H1 (cell line): ENCODE measurements around the gene SLC6A6. TPM values are rescaled to one million over a fixed set of nuclear protein-coding genes. Genes with fewer than 3 reads are reported as not detected.

Experiments
- CTCF ChIA-PET: fragments of 300-600 bp; sonication (Branson Sonifier 250); formaldehyde crosslinking; loops from one replicate; lab custom pipeline; 2021; ENCODE audit not compliant: partially characterized antibody; lab: Charles Lee
- POLR2A ChIA-PET: fragments of 300-600 bp; sonication (Branson Sonifier 250); formaldehyde crosslinking; loops from one replicate; lab custom pipeline; 2021; ENCODE audit warnings: inconsistent platforms; ENCODE audit not compliant: partially characterized antibody; lab: Charles Lee
- DNase-seq, 2 experiments: peaks; one replicate each; pipeline versions ENCODE4 v3.0.0 to v3.0.0-alpha.2; 2010 to 2022; ENCODE audit warnings: low spot score in 2 of 2, low read depth in 1 of 2, mixed read lengths in 1 of 2
- FAIRE-seq: peaks from 2 replicates; lab custom pipeline; 2011; peaks lifted over from hg19 to GRCh38; lab: Jason Lieb, UNC
- H2AFZ ChIP-seq: 2 replicates; pipeline ENCODE4 v1.8.1; 2012; ENCODE audit warnings: low read length, inconsistent platforms
- H2AK5ac ChIP-seq: 2 replicates; pipeline ENCODE4 v1.6.1; 2013; ENCODE audit warnings: low read depth, low read length
- H2BK120ac ChIP-seq: replicated peaks from 2 replicates; pipeline ENCODE3; 2013; ENCODE audit warnings: low read depth, low read length, inconsistent platforms
- H2BK12ac ChIP-seq: 2 replicates; pipeline ENCODE4 v1.6.1; 2013; ENCODE audit warnings: low read depth, low read length
- H2BK15ac ChIP-seq: 2 replicates; pipeline ENCODE4 v1.6.1; 2013; ENCODE audit warnings: low read length
- H2BK20ac ChIP-seq: 2 replicates; pipeline ENCODE4 v1.6.1; 2013; ENCODE audit warnings: low read length
- H2BK5ac ChIP-seq: 2 replicates; pipeline ENCODE4 v1.6.1; 2013; ENCODE audit warnings: low read depth, low read length
- H3K14ac ChIP-seq: 2 replicates; pipeline ENCODE4 v1.6.1; 2013; ENCODE audit warnings: inconsistent platforms; ENCODE audit not compliant: insufficient read length
- H3K18ac ChIP-seq: 2 replicates; pipeline ENCODE4 v1.6.1; 2013; ENCODE audit warnings: low read length; ENCODE audit errors: extremely low read depth
- H3K23ac ChIP-seq: 2 replicates; pipeline ENCODE4 v1.6.1; 2013; ENCODE audit warnings: inconsistent platforms; ENCODE audit not compliant: insufficient read length
- H3K23me2 ChIP-seq: 2 replicates; pipeline ENCODE4 v1.6.1; 2013; ENCODE audit warnings: low read depth, low read length
- H3K27ac ChIP-seq: 2 replicates; pipeline ENCODE4 v1.6.1; 2011; ENCODE audit warnings: low read depth, low read length, inconsistent platforms
- H3K27me3 ChIP-seq, 4 experiments: replicated peaks in 1 of 4; 1 replicate in 1 of 4; 2 replicates in 3 of 4; pipeline versions ENCODE4 v1.6.1 to v1.8.1; 2011 to 2013; ENCODE audit warnings: low read length in 3 of 4, mild to moderate bottlenecking in 3 of 4, inconsistent platforms in 2 of 4, mixed read lengths in 2 of 4, moderate library complexity in 1 of 4; ENCODE audit not compliant: control insufficient read depth in 3 of 4, insufficient read depth in 3 of 4; ENCODE audit errors: extremely low read depth in 1 of 4
- H3K36me3 ChIP-seq, 4 experiments: 2 replicates each; pipeline versions ENCODE4 v1.6.1 to v1.8.1; 2011 to 2013; ENCODE audit warnings: mild to moderate bottlenecking in 4 of 4, low read length in 3 of 4, moderate library complexity in 2 of 4, control low read depth in 1 of 4, inconsistent platforms in 1 of 4; ENCODE audit not compliant: insufficient read depth in 4 of 4, control insufficient read depth in 2 of 4
- H3K4ac ChIP-seq: replicated peaks from 2 replicates; pipeline ENCODE3; 2013; ENCODE audit warnings: low read length, low read depth, mixed read lengths, inconsistent platforms; ENCODE audit not compliant: insufficient read length
- H3K4me1 ChIP-seq, 4 experiments: replicated peaks in 1 of 4; 1 replicate in 1 of 4; 2 replicates in 3 of 4; pipeline versions ENCODE4 v1.6.1 to v1.8.1; 2011 to 2013; ENCODE audit warnings: low read length in 3 of 4, inconsistent platforms in 2 of 4, mixed read lengths in 1 of 4; ENCODE audit not compliant: insufficient read depth in 4 of 4, control insufficient read depth in 3 of 4
- H3K4me2 ChIP-seq, 2 experiments: 2 replicates each; pipeline versions ENCODE4 v1.6.1 to v1.8.1; 2011 to 2013; ENCODE audit warnings: low read depth in 2 of 2, low read length in 2 of 2, control low read depth in 1 of 2, inconsistent platforms in 1 of 2, mild to moderate bottlenecking in 1 of 2; ENCODE audit not compliant: insufficient read depth in 1 of 2
- H3K4me3 ChIP-seq, 4 experiments: fragments of 200-600, 300-600 bp in 1 of 4; sonication (generic), shearing (Covaris generic), sonication (Bioruptor Twin) in 1 of 4; 2 replicates each; pipeline versions ENCODE4 v1.5.1 to v1.8.1; 2011 to 2016; ENCODE audit warnings: low read length in 4 of 4, low read depth in 3 of 4, control low read depth in 2 of 4, inconsistent platforms in 2 of 4, mild to moderate bottlenecking in 2 of 4, mixed read lengths in 1 of 4, moderate library complexity in 1 of 4; ENCODE audit not compliant: insufficient read depth in 2 of 4; ENCODE audit errors: extremely low read depth in 1 of 4
- H3K56ac ChIP-seq: replicated peaks from 2 replicates; pipeline ENCODE3; 2013; ENCODE audit warnings: low read depth, mild to moderate bottlenecking, mixed read lengths, low read length, inconsistent platforms; ENCODE audit not compliant: insufficient read length
- H3K79me1 ChIP-seq: 2 replicates; pipeline ENCODE4 v1.6.1; 2013; ENCODE audit warnings: low read depth, low read length, control low read depth
- H3K79me2 ChIP-seq, 2 experiments: 2 replicates each; pipeline versions ENCODE4 v1.6.1 to v1.8.1; 2012 to 2013; ENCODE audit warnings: low read length in 2 of 2, mild to moderate bottlenecking in 2 of 2, inconsistent platforms in 1 of 2; ENCODE audit not compliant: insufficient read depth in 2 of 2, control insufficient read depth in 1 of 2
- H3K9ac ChIP-seq, 4 experiments: replicated peaks in 1 of 4; 1 replicate in 1 of 4; 2 replicates in 3 of 4; pipeline versions ENCODE4 v1.6.1 to v1.8.1; 2011 to 2013; ENCODE audit warnings: low read depth in 3 of 4, low read length in 3 of 4, control low read depth in 2 of 4, mild to moderate bottlenecking in 2 of 4, moderate library complexity in 2 of 4, inconsistent platforms in 1 of 4; ENCODE audit errors: extremely low read depth in 1 of 4
- H3K9me3 ChIP-seq, 2 experiments: 2 replicates each; pipeline versions ENCODE4 v1.6.1 to v1.8.1; 2012 to 2013; ENCODE audit warnings: mild to moderate bottlenecking in 2 of 2, moderate library complexity in 2 of 2, control low read depth in 1 of 2, inconsistent platforms in 1 of 2, low read depth in 1 of 2, low read length in 1 of 2, mixed read lengths in 1 of 2; ENCODE audit not compliant: insufficient read depth in 2 of 2
- H4K20me1 ChIP-seq, 2 experiments: replicated peaks in 1 of 2; 2 replicates each; pipeline versions ENCODE3 to v1.8.1; 2011 to 2013; ENCODE audit warnings: inconsistent platforms in 2 of 2, low read length in 2 of 2, mild to moderate bottlenecking in 1 of 2; ENCODE audit not compliant: insufficient read depth in 2 of 2, control insufficient read depth in 1 of 2
- H4K5ac ChIP-seq: 2 replicates; pipeline ENCODE4 v1.6.1; 2013; ENCODE audit warnings: low read length, low read depth, mixed read lengths, inconsistent platforms; ENCODE audit not compliant: insufficient read length
- H4K8ac ChIP-seq: 2 replicates; pipeline ENCODE4 v1.8.0; 2013; ENCODE audit warnings: mild to moderate bottlenecking, moderate library complexity, low read length, inconsistent platforms; ENCODE audit not compliant: insufficient read depth; ENCODE audit errors: extremely low read depth
- H4K91ac ChIP-seq: replicated peaks from 2 replicates; pipeline ENCODE3; 2013; ENCODE audit warnings: low read length, mixed read lengths, inconsistent platforms; ENCODE audit not compliant: insufficient read length
- EZH2 ChIP-seq: fragments of 200-600 bp; sonication (generic); IDR thresholded peaks from 2 replicates; pipeline ENCODE4 v1.7.1; 2012; ENCODE audit warnings: low read depth, mild to moderate bottlenecking, moderate library complexity, low read length, inconsistent platforms; ENCODE audit not compliant: severe bottlenecking
- FOSL1 ChIP-seq: IDR thresholded peaks from 2 replicates; pipeline ENCODE4 v1.6.1; 2011; ENCODE audit warnings: mild to moderate bottlenecking, low read depth, low read length, moderate library complexity; ENCODE audit not compliant: insufficient read depth
- SUZ12 ChIP-seq: fragments of 200-600 bp; sonication (generic); IDR thresholded peaks from 2 replicates; pipeline ENCODE4 v1.6.1; 2012; ENCODE audit warnings: mild to moderate bottlenecking, inconsistent platforms, low read length, moderate library complexity, mixed read lengths
- WGBS, 2 experiments: shearing (Covaris generic) in 1 of 2; methylation state at CpG; one replicate each; pipeline versions ENCODE4 v1.1.6 to v1.1.7; 2013 to 2015; ENCODE audit warnings: low lambda C conversion rate in 2 of 2, mixed read lengths in 2 of 2, inconsistent platforms in 1 of 2, low coverage in 1 of 2, missing lambda C conversion rate in 1 of 2; ENCODE audit not compliant: insufficient replicate concordance in 2 of 2, insufficient coverage in 1 of 2, insufficient read length in 1 of 2; ENCODE audit errors: extremely low coverage in 1 of 2, missing lambda C conversion rate in 1 of 2; 5-methylcytosine and 5-hydroxymethylcytosine counted together
- polyA plus RNA-seq, 7 experiments: library from polyadenylated mRNA; depleted of rRNA in 3 of 7; stranded (reverse) in 5 of 7; unstranded in 2 of 7; fragments of >200 nt in 5 of 7; fragments of 200-250 nt in 2 of 7; gene quantifications; 1 replicate in 5 of 7; 2 replicates in 1 of 7; 4 replicates in 1 of 7; pipeline versions ENCODE4 v1.2.1 to v1.2.3, GENCODE V29; 2011 to 2013; ENCODE audit warnings: missing spikeins in 2 of 7, mixed read lengths in 2 of 7
- total RNA-seq: library from RNA; stranded (reverse); fragmentation: NEBNext Ultra II Directional; extraction: Animal tissue kit (Norgen Biotek cat#: 25700); gene quantifications from 2 replicates; pipeline ENCODE4 v1.2.1, GENCODE V29; 2021

The SLC6A6 gene
- total and polyA plus RNA-seq, 2 of the 8 experiments (the other 6 are each of a cell fraction or from before 2014, with no cell fraction given): 66.2 to 144 TPM

DNA sequence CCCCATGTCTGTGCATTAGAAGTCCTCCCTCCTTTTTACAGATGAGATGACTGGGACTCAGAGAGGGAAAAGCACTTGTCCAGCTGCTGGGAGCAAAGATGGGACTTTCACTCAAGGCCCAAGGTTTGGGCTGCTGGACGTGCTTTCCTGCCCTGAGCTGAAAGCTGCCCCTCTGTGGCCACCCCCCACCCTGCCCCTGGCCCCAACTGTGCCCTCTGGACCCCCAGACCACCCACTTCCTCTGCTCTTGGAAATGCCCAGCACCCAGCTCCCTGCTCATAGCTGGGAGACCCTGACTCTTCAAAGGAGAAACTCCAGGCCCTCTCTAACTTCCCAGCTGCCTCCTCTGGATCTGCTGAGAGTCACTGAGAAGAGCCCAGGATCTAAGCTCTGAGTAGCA lies 117.0 kb downstream of the SLC6A6 start:
- DNase-seq: no peak
- ChIA-PET CTCF (interaction anchor here (0.6 to 9.5 kb wide), 14 partner anchors 11 to 401 kb away, joined by 3 to 103 read pairs (median 4); partner anchors contain the start of gene GRIP2), POLR2A (interaction anchor here (0.7 kb wide), 2 partner anchors 11 to 12 kb away, joined by 3 read pairs; no protein-coding TSS in a partner anchor)
- Histone ChIP-seq H3K23me2 (no peaks in the 10 kb centered on the region), H3K27me3 (no peaks in the 10 kb centered on the region), H3K9me3 (no peaks in the 10 kb centered on the region), H4K5ac (no peak overlapping the region), H3K4me2 (no peak overlapping the region), H3K27ac (no peak overlapping the region), H3K79me2 (no peaks in the 10 kb centered on the region), H2BK15ac (no peak overlapping the region), H3K4me3 (no peak overlapping the region), H2BK20ac (no peak overlapping the region), H3K18ac (no peak overlapping the region), H3K36me3 (no peaks in the 10 kb centered on the region), H4K91ac (no peak overlapping the region), H3K4me1 (peaks cover 0 to 7% (median 3%) of the 10 kb centered on the region in 4 experiments; a peak in 5 of 7 replicates), H4K8ac (no peak overlapping the region), H4K20me1 (no peaks in the 10 kb centered on the region), H2BK12ac (no peak overlapping the region), H3K4ac (no peak overlapping the region), H2BK5ac (no peak overlapping the region), H3K56ac (no peak overlapping the region), H2BK120ac (no peak overlapping the region), H3K23ac (no peak overlapping the region), H3K79me1 (no peaks in the 10 kb centered on the region), H3K14ac (no peak overlapping the region), H2AK5ac (no peak overlapping the region), H2AFZ (no peak overlapping the region), H3K9ac (no peak overlapping the region)
- no CpG with 5 or more reads among the region's 1 CpG for WGBS, 2 experiments
- FAIRE-seq: no peak
- TF ChIP-seq FOSL1: no peak
- no peak for TF ChIP-seq EZH2
- no peak for TF ChIP-seq SUZ12
